GM12801 (cell line): ENCODE data around the gene RHBDD2.

Experiments
- CTCF ChIP-seq: IDR thresholded peaks from one replicate; pipeline ENCODE4 v1.5.1; 2011; ENCODE audit warnings: control low read depth; ENCODE audit not compliant: insufficient read length; ENCODE audit errors: extremely low read depth

RHBDD2 gene

DNA sequence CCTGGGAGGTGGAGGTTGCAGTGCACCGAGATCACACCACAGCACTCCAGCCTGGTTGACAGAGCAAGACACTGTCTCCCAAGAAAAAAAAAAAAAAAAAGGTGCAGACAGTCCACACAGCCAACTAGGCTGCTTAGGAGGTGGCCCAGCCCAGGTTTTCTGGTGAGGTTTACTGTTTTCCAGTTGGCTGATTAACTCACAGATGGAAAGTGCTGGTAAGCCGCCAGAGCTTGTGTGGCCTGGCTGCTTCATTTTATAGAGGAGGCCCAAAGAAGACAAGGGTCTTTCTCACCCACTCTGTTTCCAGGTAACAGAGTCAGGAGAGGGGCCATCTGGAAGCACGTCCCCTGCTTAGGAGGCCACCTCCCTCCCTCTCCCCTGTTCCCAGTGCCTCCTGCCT, 6.2 kb downstream of the RHBDD2 start:
- no peak for TF ChIP-seq CTCF

GRCh38 chr7:75887669-75888369, 9.0 kb downstream of the RHBDD2 start:
- TF ChIP-seq CTCF: no peak

DNA sequence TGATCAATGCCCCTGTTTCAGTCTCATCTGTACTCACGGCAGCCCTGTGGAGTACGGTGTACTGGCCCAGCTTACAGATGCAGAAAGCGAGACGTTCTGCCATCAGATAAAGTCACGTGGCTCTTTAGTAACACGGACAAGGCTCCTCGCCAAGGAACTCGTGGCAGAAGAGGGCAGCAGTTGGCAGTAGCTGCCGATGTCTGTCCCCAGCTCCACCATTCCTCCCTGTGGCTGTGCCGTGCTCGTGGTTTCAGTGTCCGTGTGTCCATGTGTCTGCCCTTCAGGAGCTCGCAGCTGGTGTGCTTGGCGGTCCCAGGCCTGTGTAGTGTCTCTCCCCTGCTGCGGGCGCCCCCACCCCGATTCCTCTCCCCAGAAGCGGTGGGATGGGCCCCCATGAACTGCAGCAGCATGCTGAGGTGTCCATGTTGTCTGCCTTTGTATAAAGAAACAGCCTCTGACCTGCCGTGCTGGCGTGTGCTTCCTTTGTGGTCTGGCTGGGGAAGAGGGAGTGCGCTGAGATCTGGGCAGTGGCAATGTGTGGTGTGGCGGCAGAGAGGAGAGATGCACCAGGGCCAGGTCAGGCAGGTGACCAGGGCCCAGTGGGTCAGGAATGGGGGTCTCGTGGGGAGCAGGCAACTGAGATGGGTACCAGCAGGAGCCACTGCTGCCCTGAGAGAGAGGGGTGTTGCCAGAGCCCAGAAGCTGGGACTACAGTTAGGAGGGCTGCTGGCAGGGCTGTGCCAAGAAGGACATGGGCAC, 9.8 kb downstream of the RHBDD2 start:
- no peak for TF ChIP-seq CTCF

GRCh38 chr7:75889223-75889825, 10.5 kb downstream of the RHBDD2 start:
- TF ChIP-seq CTCF: no peak

GRCh38 chr7:75889826-75890225, 11.0 kb downstream of the RHBDD2 start:
- TF ChIP-seq CTCF: no peak

DNA sequence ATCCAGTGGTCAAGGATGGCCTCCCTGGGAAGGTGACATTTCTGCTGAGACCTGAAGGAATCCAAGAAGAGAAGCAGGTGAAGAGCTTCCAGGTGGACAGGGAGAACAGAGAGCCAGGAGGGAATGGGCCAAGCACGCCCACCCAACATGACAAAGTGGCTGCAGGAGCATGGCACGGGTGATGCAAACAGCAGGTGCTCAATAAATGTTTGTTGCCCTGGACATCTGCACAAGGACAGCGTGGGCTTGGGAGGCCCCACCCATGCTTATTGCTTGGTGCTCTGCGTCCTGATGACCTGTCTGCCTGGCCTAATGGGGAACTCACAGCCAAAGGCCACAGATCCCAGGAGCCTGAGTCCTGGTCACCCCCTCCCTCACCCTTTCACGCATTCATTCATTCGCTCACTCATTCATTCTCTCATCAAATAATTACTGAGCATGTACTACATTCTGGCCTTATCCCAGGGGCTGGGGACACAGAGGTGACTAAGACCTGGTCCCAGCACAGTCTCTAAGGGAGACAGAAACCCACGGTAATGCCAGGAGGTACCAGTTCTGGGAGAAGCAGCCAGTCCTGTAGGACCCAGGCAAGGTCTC, 13.1 kb downstream of the RHBDD2 start:
- TF ChIP-seq CTCF: no peak

DNA sequence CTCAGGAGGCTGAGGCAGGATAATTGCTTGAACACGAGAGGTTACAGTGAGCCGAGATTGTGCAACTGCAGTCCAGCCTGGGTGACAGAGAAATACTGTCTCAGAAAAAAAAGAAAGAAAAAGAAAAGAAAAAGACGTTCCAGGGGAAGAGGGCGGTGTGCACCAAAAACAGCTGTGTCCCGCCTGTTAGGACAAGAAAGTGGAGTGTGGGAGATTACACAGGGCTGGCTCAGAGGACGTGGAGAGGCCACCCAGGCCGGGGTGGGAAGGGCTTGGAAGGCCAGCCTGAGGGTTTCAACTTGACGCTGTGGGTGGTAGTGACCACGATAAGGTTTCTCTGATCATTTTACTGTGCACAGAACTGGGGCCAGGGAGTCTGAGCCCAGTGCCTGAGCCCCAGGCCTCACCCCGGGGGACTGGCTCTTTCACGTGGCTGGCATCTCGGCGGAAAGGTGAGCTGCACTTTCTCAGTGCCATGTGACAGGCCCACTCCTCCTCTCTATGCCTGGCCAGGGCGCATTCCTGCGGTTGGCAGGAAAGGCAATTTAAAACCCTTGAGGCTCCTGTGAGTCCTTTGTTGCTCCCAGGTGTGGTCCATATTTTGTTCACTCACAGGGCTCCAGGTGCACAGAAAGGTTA, 13.9 kb downstream of the RHBDD2 start:
- TF ChIP-seq CTCF: no peak
